Gastroesophageal sphincter (tissue), 4 donors: Measurements from ENCODE around the gene TTLL5. TPM values are rescaled to one million over a fixed set of nuclear protein-coding genes. Genes with fewer than 3 reads are reported as not detected.
A peak's percentile ranks its signal among the peaks of the same experiment; 100 is the strongest.

Experiments
- ATAC-seq: fragments of 150-250 bp; one replicate; pipeline ENCODE4 v1.9.1; 2016; ENCODE audit warnings: mild to moderate bottlenecking, moderate library complexity
- H3K27ac ChIP-seq, 4 donors: fragments of 200-600 bp; sonication (generic) in 3 of 4; 1 replicate in 3 of 4; 2 replicates in 1 of 4; pipeline ENCODE4 v1.5.1; 2016 to 2019
- H3K27me3 ChIP-seq: fragments of 200-600 bp; sonication (generic); one replicate; pipeline ENCODE4 v1.5.1; 2019
- H3K36me3 ChIP-seq, 2 donors: fragments of 200-600 bp; sonication (generic); one replicate each; pipeline ENCODE4 v1.5.1; 2019; ENCODE audit warnings: control low read depth in 1 of 2
- H3K4me1 ChIP-seq, 3 donors: fragments of 200-600 bp; sonication (generic); 1 replicate in 2 of 3; 2 replicates in 1 of 3; pipeline ENCODE4 v1.5.1; 2016 to 2019; ENCODE audit warnings: control low read depth in 2 of 3
- H3K4me3 ChIP-seq, 2 donors: fragments of 200-600 bp; sonication (generic); one replicate each; pipeline ENCODE4 v1.5.1; 2019; ENCODE audit warnings: mild to moderate bottlenecking in 1 of 2, moderate library complexity in 1 of 2
- H3K9me3 ChIP-seq, 3 donors: fragments of 200-600 bp; sonication (generic); one replicate each; pipeline ENCODE4 v1.5.1; 2017 to 2019; ENCODE audit warnings: control low read depth in 2 of 3
- CTCF ChIP-seq, 4 experiments: fragments of 200-600 bp in 2 of 4; fragments of 450-650 bp in 2 of 4; sonication (generic) in 1 of 4; IDR thresholded peaks; one replicate each; pipeline ENCODE4 v1.5.1; 2017 to 2019; ENCODE audit warnings: antibody characterized with exemption in 4 of 4, mild to moderate bottlenecking in 2 of 4, moderate library complexity in 2 of 4
- EP300 ChIP-seq: sonication (generic); formaldehyde crosslinking; IDR thresholded peaks from one replicate; pipeline ENCODE4 v1.6.1; 2017; ENCODE audit warnings: antibody characterized with exemption, mild to moderate bottlenecking
- POLR2A ChIP-seq, 2 donors: fragments of 450-650 bp; IDR thresholded peaks; one replicate each; pipeline ENCODE4 v1.6.1; 2017; ENCODE audit warnings: antibody characterized with exemption in 2 of 2, mild to moderate bottlenecking in 2 of 2, moderate library complexity in 1 of 2
- POLR2AphosphoS5 ChIP-seq: sonication (generic); formaldehyde crosslinking; IDR thresholded peaks from one replicate; pipeline ENCODE4 v1.6.1; 2017; ENCODE audit warnings: antibody characterized with exemption
- WGBS, 2 donors: methylation state at CpG; one replicate each; pipeline ENCODE4 v1.1.5; 2018; ENCODE audit warnings: low coverage in 1 of 2; 5-methylcytosine and 5-hydroxymethylcytosine counted together
- total RNA-seq, 4 donors: library from RNA; depleted of rRNA; stranded (reverse); fragments of >200 nt; gene quantifications; one replicate each; pipeline ENCODE4 v1.1.0, GENCODE V29; 2016

Gene TTLL5
- total RNA-seq, 4 donors from 2014 or later = 18.1 to 30.0 (median 22.1) TPM

DNA sequence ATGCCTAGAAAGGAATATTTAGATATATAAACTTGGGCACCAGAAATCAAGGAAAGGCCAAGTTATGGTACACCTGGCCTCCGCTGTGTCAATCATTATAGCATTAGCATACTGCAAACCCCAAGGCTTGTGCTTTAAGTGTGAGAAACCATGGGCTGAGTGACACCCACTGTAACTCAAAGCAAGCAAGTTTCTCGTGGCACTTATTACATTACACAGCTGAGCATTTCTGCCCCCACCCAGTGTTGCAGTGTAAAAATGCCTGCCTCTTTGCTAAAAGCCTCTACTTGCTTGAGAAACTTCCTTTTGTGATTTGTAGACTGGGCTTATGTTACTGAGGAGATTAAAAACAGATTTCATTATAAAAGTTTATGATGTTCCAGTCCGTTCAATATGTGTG, 198.7 kb downstream of the TTLL5 start:
- no peak overlapping the region for H3K27ac ChIP-seq
- no peaks in the 10 kb centered on the region for H3K36me3 ChIP-seq
- peaks cover 4 to 20% (median 7%) of the 10 kb centered on the region in 3 donors for H3K4me1 ChIP-seq
- no peaks in the 10 kb centered on the region for H3K9me3 ChIP-seq
- no peak overlapping the region for H3K4me3 ChIP-seq
- H3K27me3 ChIP-seq = no peaks in the 10 kb centered on the region
- WGBS, 2 donors = 55 to 65% methylated on average over 2 to 3 of the region's 3 CpGs
- TF ChIP-seq EP300 (no peak), POLR2A (IDR thresholded peaks at IDR 0.05) (no peak), POLR2AphosphoS5 (no peak), CTCF (IDR thresholded peaks at IDR 0.05) (no peak)
- ATAC-seq = no peak

DNA sequence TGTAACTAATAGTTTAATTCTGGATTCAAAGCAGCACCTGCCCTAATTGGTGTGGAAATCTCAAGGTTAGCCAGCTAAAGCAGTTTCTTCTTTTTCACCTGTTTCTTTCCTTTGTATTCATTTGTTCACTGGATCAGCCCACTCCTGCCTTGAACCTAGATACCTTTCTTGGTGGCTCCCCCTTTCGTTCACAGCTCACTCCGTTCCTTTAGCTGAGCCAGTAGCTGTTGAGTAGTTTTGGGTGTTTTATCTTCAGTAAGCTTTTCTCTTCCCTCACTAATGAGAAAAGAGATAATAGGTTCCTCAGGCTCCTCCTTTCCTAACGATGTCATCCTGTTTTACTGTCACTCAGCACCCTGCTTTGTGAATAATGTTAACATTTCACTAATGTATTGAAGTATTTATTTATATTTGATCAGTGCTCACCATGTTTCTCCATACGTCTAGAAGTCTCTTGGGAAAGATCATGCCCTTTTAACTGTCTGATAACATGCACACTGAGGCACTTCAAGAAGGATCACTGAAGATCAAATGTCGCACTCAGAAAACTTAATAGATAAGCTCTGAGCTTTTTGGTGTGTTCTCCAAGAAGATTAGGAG, 199.6 kb downstream of the TTLL5 start:
- no peak overlapping the region for H3K4me3 ChIP-seq
- no peaks in the 10 kb centered on the region for H3K27me3 ChIP-seq
- no peaks in the 10 kb centered on the region for H3K9me3 ChIP-seq
- TF ChIP-seq CTCF (IDR thresholded peaks at IDR 0.05) = no peak
- no peak for TF ChIP-seq POLR2A (IDR thresholded peaks at IDR 0.05)
- no peak for TF ChIP-seq EP300
- no peak for TF ChIP-seq POLR2AphosphoS5
- peaks cover 5 to 26% (median 7%) of the 10 kb centered on the region in 3 donors for H3K4me1 ChIP-seq
- WGBS, 2 donors = 61 to 62% methylated on average over 5 of the region's 5 CpGs
- no peaks in the 10 kb centered on the region for H3K36me3 ChIP-seq
- peak overlapping the region in 3 of 4 donors; percentile 22 to 40 (median 23) for H3K27ac ChIP-seq
- ATAC-seq = no peak

DNA sequence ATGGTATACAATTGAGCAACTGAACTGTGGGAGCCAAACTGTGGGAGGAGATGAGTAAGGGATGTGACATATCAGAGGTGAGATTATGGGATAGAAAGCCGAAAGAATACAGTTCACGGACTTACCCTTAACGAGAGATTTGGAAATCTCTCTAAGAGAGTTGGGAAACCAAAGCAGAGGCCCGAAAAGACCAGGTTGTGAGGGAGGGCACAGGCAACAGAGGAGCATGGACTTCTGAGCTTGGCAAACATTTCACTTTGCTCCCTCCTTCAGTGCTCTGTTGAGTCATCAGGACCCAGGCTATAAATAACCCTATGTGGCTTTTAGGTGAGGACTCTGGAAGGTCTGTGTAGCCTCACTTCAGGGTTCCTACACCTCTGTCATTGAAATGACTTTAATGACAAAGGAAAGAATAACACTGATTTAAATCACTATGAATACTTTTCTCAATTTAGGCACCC, 200.1 kb downstream of the TTLL5 start:
- no peaks in the 10 kb centered on the region for H3K9me3 ChIP-seq
- H3K27ac ChIP-seq = peak overlapping the region; percentile 23 to 50 (median 36)
- ATAC-seq = peak; percentile 61
- TF ChIP-seq POLR2AphosphoS5 (no peak), CTCF (IDR thresholded peaks at IDR 0.05) (no peak), EP300 (no peak), POLR2A (IDR thresholded peaks at IDR 0.05) (no peak)
- no peaks in the 10 kb centered on the region for H3K27me3 ChIP-seq
- peaks cover 10 to 31% (median 13%) of the 10 kb centered on the region in 3 donors for H3K4me1 ChIP-seq
- no peaks in the 10 kb centered on the region for H3K36me3 ChIP-seq
- H3K4me3 ChIP-seq = no peak overlapping the region
- WGBS, 2 donors = 36 to 49% methylated on average over 3 to 4 of the region's 4 CpGs

DNA sequence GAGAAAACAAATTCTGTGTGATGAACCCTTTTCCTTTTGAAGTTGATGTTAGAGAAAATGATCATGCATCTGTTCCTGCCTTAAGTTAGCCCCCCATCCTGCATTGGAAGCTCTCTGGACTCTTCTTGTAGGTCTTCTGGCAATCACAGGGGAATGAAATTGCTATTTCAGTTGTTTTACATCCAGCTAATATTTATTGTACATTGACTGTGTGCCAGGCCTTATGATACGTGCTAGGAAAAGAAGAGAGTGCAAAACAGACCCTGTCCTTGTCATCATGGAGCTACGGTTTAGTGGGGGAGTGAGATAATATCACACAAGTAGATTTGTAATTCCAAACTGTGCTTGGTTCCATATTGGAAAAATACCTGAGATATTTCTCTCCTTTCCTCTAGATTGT, 202.2 kb downstream of the TTLL5 start:
- Histone ChIP-seq H3K36me3 (no peaks in the 10 kb centered on the region), H3K27me3 (no peaks in the 10 kb centered on the region), H3K4me1 (peaks cover 13 to 52% (median 14%) of the 10 kb centered on the region in 3 donors), H3K9me3 (no peaks in the 10 kb centered on the region), H3K4me3 (no peak overlapping the region), H3K27ac (no peak overlapping the region)
- no peak for ATAC-seq
- TF ChIP-seq POLR2A (IDR thresholded peaks at IDR 0.05) (no peak), CTCF (IDR thresholded peaks at IDR 0.05) (no peak), POLR2AphosphoS5 (no peak)
- 42 to 50% methylated on average over 2 of the region's 2 CpGs for WGBS, 2 donors

- Histone ChIP-seq H3K36me3 (no peaks in the 10 kb centered on the region), H3K9me3 (no peaks in the 10 kb centered on the region), H3K4me3 (no peak overlapping the region), H3K27me3 (no peaks in the 10 kb centered on the region), H3K4me1 (peaks cover 14 to 63% (median 16%) of the 10 kb centered on the region in 3 donors), H3K27ac (no peak overlapping the region)
- WGBS, 2 donors = 85 to 100% methylated on average over 2 of the region's 2 CpGs
- ATAC-seq = no peak
- TF ChIP-seq EP300 (no peak), CTCF (IDR thresholded peaks at IDR 0.05) (no peak), POLR2A (IDR thresholded peaks at IDR 0.05) (no peak), POLR2AphosphoS5 (no peak)
Measured at GRCh38 chr14:75864352-75864751, 203.3 kb downstream of the TTLL5 start.
